LNCaP clone FGC (cell line): ENCODE measurements around the gene NEDD9.

Experiments used
- DNase-seq: peaks from one replicate; pipeline ENCODE4 v3.0.0-alpha.2; 2011; ENCODE audit warnings: low read depth
- H3K4me3 ChIP-seq: 2 replicates; pipeline ENCODE4 v1.5.1; 2011; ENCODE audit warnings: mild to moderate bottlenecking, low read depth, low read length, control low read depth
- TF ChIP-seq, protein P1 (sequence below): IDR thresholded peaks from 2 replicates; pipeline ENCODE4 v1.5.1; 2012; ENCODE audit warnings: mild to moderate bottlenecking; ENCODE audit not compliant: control insufficient read depth, insufficient read depth; ENCODE audit errors: extremely low read depth

Gene NEDD9

DNA sequence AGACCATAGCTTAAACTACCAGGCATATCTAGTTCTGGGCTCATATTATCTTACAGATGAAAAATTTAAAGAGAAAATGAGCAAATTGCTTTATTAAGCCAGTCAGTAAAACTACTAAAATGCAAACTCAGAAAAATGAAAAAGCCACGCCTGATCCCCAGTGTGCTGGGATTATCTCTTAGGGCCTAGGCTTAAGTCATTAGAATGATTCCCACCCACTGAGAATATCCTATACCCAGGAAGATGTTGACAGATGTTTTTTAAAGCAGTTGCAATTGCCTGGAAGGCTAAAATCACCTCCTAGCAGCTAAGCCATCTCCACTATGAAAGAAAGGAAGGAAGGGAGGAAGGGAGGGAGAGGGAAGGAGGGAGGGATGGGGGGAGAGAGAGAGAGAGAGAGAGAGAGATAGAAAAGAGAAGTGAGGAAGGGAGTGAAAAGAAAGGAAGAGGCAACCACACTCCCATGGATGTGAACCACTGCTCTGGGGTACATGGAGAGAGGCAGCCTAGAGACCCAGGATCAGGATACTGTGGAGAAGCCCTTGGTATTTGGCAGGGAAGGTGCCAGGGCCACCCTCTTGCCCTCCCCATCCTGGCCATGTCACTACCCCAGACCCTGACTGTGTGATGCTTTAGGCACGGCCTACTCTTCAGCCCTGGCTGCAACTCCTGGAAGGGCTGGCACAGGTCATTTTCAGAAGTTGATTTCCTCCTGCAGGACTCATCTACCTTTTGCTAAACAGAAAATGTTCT, 21.9 kb downstream of the NEDD9 start:
- no peak for DNase-seq
- H3K4me3 ChIP-seq, result no peak overlapping the region
- TF ChIP-seq, protein P1, sequence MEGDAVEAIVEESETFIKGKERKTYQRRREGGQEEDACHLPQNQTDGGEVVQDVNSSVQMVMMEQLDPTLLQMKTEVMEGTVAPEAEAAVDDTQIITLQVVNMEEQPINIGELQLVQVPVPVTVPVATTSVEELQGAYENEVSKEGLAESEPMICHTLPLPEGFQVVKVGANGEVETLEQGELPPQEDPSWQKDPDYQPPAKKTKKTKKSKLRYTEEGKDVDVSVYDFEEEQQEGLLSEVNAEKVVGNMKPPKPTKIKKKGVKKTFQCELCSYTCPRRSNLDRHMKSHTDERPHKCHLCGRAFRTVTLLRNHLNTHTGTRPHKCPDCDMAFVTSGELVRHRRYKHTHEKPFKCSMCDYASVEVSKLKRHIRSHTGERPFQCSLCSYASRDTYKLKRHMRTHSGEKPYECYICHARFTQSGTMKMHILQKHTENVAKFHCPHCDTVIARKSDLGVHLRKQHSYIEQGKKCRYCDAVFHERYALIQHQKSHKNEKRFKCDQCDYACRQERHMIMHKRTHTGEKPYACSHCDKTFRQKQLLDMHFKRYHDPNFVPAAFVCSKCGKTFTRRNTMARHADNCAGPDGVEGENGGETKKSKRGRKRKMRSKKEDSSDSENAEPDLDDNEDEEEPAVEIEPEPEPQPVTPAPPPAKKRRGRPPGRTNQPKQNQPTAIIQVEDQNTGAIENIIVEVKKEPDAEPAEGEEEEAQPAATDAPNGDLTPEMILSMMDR, result no peak

- H3K4me3 ChIP-seq, result no peak overlapping the region
- DNase-seq, result no peak
- TF ChIP-seq, protein P1, result no peak
Measured at GRCh38 chr6:11209906-11210305, 22.6 kb downstream of the NEDD9 start.

GRCh38 chr6:11209369-11209768, 23.1 kb downstream of the NEDD9 start:
- no peak for DNase-seq
- TF ChIP-seq, protein P1, result no peak
- no peak overlapping the region for H3K4me3 ChIP-seq

- no peak overlapping the region for H3K4me3 ChIP-seq
- DNase-seq, result no peak
- TF ChIP-seq, protein P1, result no peak
Measured at GRCh38 chr6:11208854-11209253, 23.6 kb downstream of the NEDD9 start.

GRCh38 chr6:11208267-11208666, 24.2 kb downstream of the NEDD9 start:
- DNase-seq, result no peak
- TF ChIP-seq, protein P1, result no peak
- H3K4me3 ChIP-seq, result no peak overlapping the region

- TF ChIP-seq, protein P1, result no peak
- peak; percentile 88 for DNase-seq
- H3K4me3 ChIP-seq, result no peak overlapping the region
Measured at GRCh38 chr6:11207199-11207968, 25.1 kb downstream of the NEDD9 start.

DNA sequence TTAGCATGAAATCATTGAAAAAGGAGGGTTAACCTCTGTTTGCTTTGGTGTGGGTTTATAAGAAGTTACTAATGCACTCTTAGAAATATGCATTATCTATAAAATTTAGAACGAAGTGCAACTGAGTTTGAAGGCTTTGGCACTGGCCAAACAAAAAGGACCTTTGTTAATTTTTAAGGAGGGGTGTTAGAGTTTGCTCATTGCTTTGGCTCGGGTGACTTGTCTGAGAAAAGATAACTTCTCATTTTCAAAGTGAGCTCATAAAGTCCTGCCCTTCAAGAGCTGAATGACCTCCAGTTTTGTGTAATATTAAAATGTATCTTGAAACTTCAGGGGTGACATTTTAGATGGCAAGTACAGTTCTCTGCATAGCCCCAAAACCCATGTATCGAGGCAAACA, 25.9 kb downstream of the NEDD9 start:
- no peak for DNase-seq
- H3K4me3 ChIP-seq, result no peak overlapping the region
- TF ChIP-seq, protein P1, result no peak
